Renal pelvis (tissue), 4 donors: ENCODE measurements around the gene PLCB1. TPM values are rescaled to one million over a fixed set of nuclear protein-coding genes. Genes with fewer than 3 reads are reported as not detected.
"Not testable (repeated sequence)": the region's sequence is repeated elsewhere in the genome, so short reads cannot be mapped to it uniquely, and the experiment has no call there.

Source experiments
- DNase-seq: peaks from one replicate; pipeline ENCODE4 v3.0.0-alpha.2; 2013
- polyA plus RNA-seq, 3 donors: library from polyadenylated mRNA; unstranded; fragments of 120-200 nt; gene quantifications; one replicate each; pipeline ENCODE4 v1.2.1, GENCODE V29; 2013; ENCODE audit not compliant: insufficient read length in 3 of 3

The PLCB1 gene
- polyA plus RNA-seq, 3 donors: 35.7 to 37.7 (median 36.9) TPM

GRCh38 chr20:8808202-8808535 lies 676.1 kb downstream of the PLCB1 start:
- DNase-seq: no peak

GRCh38 chr20:8809107-8809953 lies 677.3 kb downstream of the PLCB1 start:
- DNase-seq: peak; percentile 26

DNA sequence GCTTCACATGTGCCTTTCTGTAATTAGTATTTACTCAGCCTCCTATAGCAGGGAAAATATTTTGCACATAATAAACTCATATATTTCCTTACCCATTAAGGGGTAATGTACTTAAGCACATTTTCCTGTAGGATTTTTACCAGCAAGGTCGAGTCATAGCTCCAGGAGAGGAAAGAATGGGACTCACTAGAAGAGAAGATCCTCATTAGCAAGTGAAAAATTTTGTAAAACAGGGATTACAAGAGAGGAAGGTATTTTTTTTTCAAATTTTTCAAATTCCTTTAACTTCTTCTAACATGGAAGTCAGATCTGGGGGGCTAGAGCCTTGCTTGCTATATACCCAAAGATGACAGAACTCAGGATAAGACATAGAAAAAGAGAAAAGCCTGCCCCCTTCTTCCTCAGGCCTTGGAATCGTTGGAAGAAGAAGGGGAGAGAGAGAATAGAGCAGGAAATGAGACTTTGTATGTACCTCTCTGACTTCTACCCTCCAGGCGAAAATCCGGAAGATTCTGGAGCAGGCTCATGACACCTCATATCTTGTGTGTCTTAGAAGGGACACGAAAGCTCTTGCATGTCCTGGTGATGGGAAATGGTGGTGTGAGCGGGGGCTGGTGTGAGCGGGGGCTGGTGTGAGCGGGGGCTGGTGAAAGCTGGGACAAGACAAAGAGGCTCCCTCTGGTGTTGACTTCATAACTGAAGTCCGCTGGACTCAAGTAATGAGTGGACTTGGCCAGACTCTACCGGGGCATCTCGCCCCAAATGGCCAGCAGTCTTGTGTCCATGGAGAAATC lies 679.9 kb downstream of the PLCB1 start:
- DNase-seq: no peak

- no peak for DNase-seq
Observed at GRCh38 chr20:8812817-8813216, 680.8 kb downstream of the PLCB1 start.

- no peak for DNase-seq
Observed at GRCh38 chr20:8815208-8815607, 683.1 kb downstream of the PLCB1 start.

- no peak for DNase-seq
Observed at GRCh38 chr20:8829256-8829655, 697.2 kb downstream of the PLCB1 start.

DNA sequence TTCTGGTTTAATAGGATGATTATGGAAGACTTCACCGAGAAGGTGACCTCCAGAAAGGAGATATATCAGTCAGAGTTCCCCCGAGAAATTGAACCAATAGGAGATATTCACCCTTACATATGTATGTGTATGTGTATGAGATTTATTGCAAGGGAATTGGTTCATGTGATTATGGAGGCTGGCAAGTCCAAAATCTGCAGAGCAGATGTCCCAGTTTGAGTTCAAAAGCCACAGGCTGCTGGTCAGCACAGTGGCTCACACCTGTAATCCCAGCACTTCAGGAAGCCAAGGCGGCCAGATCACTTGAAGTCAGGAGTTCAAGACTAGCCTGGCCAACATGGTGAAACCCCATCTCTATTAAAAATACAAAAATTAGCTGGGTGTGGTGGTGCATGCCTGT lies 702.2 kb downstream of the PLCB1 start:
- not testable (repeated sequence) for DNase-seq

DNA sequence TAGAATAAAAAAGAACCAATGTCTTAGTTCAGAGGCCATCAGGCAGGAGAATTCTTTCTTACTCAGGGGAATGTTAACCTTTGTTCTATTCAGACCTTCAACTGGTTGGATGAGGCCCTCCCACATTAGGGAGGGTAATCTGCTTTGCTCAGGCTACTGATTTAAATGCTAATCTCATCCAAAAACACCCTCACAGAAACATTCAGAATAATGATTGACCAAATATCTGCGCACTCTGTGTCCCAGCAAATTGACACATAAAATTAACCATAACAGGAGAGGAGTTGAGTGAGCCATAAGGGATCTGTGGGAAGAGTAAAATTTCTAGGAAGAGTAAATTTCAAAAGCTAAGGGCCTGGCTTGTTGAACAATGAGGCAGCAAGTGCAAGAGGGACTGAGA lies 702.8 kb downstream of the PLCB1 start:
- DNase-seq: no peak

DNA sequence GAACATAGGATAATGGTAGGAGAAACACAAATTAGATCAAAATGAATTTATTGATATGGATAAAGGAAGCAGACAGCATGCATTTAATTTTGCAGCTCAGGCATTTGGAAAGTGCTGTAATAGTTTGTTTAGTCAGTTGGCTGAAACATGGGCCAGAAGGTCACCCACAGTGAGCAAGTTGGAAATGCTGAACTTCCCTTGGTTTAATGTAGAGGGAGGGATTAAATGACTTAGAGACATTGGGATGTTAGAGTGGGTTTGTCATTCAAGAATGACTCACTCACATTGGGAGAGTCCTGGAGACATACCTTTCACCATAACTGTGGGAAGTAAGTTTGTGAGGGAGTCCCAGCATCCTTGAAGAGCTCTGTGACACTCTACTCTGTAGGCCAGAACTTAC lies 705.3 kb downstream of the PLCB1 start:
- DNase-seq: no peak

DNA sequence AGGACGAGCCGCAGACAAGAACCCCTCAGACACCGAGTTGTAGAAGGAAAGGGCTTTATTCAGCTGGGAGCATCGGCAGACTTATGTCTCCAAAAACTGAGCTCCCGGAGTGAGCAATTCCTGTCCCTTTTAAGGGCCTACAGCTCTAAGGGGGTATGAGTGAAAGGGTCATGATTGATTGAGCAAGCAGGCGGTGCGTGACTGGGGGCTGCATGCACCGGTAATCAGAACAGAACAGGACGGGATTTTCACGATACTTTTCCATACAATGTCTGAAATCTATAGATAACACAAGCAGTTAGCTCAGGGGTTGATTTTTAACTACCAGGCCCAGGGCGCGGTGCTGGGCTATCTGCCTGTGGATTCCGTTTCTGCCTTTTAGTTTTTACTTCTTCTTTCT lies 710.5 kb downstream of the PLCB1 start:
- DNase-seq: no peak

- no peak for DNase-seq
Observed at GRCh38 chr20:8844179-8844578, 712.1 kb downstream of the PLCB1 start.

DNA sequence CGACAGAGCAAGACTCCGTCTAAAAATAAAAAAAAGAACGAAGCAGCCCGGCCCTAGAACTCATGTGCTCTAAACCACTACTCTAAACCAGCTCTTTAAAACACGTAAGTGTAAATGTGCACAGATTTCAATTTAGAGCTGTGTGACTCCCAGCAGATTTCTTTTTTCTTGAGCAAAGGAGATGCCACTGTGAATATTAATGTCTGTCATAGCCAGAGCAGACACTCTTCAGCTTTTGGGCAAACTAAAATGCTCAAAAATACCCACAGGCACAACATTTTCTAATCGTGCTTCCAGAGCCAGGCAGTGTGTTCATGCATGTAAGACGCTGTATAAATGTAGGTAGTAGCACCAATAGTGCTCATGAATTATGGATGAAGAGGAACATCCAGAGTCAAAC lies 717.9 kb downstream of the PLCB1 start:
- no peak for DNase-seq

DNA sequence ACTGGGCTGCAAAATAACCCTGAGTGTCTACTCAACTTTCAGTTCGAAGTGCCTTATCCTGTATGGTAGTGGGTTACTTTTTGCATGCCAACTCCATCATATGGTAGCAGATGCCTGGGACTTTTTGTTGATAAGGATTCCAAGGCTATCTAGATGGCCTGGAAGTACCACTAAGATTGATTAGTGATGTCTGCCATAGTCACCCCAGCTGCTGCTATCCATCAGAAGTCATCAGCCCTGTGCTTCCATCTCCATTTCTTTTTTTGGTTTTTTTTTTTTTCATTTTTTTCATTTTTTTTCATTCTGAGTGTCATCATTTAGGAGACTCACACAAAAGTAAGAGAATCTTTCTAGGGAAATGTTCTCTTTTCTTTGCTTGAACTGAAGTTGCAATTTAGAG lies 719.4 kb downstream of the PLCB1 start:
- no peak for DNase-seq

DNA sequence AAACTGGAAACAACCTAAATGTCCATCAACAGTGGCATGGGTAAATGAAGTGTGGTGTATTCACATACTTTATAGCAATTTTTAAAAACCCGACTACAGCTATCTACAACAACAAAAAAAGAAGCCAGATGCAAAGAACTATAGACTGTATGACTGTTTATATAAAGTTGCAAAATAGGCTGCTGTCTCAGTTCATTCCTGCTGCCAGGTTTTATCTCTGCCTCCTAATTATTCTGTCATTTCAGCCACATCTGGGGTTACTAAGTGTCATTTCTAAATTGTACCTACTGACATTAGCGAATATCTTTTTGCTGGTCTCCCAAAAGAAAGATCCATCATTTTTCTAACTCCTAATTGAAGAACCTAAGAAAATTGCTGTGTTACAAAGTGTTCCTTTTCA lies 719.9 kb downstream of the PLCB1 start:
- not testable (repeated sequence) for DNase-seq

DNA sequence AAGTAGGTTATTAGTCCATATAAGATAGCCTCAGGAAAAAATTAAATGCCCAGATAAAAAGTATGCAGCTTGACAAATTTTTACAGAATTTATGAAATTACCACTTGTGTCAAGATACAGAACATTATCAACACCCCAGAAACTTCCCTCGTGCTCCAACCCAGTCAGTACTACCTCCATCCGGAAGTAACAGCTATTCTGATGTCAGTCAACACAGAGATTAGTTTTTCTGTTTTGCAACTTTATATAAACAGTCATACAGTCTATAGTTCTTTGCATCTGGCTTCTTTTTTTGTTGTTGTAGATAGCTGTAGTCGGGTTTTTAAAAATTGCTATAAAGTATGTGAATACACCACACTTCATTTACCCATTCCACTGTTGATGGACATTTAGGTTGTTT lies 721.1 kb downstream of the PLCB1 start:
- DNase-seq: not testable (repeated sequence)

GRCh38 chr20:8853805-8854338 lies 721.8 kb downstream of the PLCB1 start:
- peak; percentile 83 for DNase-seq

- DNase-seq: no peak
Observed at GRCh38 chr20:8854571-8854970, 722.5 kb downstream of the PLCB1 start.

DNA sequence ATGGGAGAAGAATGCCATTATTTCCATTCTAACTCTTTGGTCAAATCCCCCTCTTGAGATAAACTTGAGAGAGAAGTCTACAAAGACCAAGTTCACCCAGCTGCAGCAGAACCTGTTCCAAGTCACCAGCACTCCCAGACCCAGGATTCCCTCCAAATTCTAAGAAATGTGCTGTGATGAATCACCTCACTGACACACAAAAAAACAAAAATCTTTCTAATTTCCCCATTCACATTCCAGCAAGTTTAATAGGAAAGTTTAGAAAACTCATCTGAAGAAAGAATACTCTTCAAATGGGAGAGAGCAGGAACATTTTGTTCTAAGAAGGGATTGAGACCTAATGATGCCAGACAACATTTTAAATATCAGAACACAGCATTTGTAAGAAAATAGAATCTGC lies 723.2 kb downstream of the PLCB1 start:
- no peak for DNase-seq

DNA sequence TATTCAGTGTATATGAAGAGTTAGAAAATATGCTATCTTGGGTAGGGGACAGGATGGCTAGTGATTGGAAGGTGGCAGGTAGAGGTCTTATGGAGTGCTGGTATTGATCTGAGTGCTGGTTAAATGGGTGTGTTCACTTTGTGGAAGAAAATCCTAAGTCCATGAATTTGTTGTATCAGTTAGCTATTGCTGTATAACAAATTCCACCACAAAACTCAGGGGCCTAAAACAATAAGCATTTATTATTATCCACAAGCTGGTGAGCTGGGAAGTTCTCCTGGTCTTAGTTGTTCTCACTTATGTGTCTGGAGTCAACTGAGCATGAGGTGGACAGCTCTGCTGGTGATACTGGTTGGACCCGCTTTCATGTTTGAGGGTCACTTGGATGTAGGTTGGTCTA lies 724.6 kb downstream of the PLCB1 start:
- DNase-seq: no peak

DNA sequence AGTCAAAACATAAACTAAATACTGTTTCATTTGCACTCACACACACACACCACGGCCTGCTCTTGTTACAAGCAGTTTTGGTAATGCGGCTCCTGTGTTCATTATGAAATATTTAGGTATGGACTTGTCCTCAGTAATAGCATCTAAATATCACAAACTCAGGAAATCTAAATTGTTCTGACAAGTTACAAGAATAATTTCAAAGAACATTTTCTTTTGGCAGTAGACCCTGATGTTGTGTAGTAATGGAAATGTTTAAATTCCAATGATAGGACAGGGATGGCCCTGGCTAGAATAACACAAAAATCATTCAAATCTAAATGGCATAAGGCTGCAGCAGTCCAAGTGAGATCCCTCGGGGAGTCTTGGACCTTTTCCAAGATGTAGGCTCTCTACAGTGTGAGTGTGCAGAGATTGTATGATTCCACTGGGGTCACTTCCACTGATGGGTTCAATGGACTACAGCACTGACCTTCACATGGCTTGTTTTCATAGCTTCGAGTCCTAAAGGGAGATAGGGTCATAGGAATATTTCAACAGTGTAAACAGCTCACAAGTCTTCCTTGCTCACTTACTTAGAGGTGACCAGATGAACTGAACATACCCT lies 726.2 kb downstream of the PLCB1 start:
- no peak for DNase-seq

GRCh38 chr20:8860011-8860495 lies 728.0 kb downstream of the PLCB1 start:
- no peak for DNase-seq

- no peak for DNase-seq
Observed at GRCh38 chr20:8862092-8862491, 730.0 kb downstream of the PLCB1 start.

DNA sequence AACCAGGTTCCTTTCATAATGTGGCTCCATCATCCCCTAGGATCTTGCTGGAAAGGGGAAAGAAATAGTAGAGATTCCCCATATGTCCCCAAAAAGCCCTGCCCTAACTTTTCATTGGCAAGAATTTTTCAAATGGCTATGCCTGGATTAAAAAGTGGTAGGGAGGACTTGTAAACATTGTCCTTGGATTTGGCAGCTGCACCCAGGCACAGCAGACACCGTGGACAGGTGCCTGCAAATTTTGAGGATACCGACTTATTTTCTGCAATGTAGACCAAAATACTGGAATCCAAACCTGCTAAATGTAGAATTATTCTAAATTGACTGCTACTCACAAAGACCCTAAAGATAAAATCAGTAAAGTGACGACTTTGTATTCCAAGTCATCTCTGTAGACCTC lies 733.6 kb downstream of the PLCB1 start:
- DNase-seq: no peak
